HG03095 (cell line): ENCODE results near the gene SHFL.

ENCODE experiments used
- ATAC-seq: cut with Tn5 transposase; IDR thresholded peaks from one replicate; pipeline ENCODE4 v1.9.1; 2021; ENCODE audit warnings: moderate library complexity; ENCODE audit not compliant: unreplicated experiment

The SHFL gene

DNA sequence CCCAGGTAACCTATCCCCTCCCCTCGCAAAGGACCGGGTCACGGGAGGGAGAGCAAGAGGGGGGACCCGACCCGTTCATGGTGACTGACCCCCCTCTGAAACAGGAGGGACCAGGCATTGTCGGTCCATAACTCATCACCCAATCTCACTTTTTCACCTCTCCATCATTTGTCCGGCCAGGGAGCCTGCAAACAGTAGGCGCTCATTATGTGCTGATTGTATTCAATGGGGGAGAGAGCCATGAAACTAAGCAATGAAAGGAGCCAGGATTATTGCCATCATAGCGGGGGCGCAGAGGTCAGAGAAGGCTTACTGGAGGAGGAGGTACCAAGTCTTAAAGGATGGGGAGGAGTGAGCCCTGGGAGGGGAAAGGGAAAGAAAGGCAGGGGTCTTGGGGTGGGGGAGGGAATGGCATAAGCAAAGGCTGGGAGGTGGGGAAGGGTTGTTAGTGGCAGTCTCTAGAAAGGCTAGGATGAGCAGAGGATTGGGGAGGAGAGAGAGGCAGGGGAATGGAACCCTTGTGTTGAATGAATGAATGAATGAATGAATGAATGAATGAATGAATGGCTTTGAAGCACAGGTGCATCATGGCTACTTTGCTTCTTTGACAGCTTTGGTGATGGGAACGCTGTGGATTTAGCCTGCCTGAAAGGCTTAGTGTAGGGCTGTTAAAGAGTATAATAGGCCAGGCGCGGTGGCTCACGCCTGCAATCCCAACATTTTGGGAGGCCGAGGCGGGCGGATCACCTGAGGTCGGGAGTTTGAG, 1.4 kb downstream of the SHFL start:
- ATAC-seq, result no peak

DNA sequence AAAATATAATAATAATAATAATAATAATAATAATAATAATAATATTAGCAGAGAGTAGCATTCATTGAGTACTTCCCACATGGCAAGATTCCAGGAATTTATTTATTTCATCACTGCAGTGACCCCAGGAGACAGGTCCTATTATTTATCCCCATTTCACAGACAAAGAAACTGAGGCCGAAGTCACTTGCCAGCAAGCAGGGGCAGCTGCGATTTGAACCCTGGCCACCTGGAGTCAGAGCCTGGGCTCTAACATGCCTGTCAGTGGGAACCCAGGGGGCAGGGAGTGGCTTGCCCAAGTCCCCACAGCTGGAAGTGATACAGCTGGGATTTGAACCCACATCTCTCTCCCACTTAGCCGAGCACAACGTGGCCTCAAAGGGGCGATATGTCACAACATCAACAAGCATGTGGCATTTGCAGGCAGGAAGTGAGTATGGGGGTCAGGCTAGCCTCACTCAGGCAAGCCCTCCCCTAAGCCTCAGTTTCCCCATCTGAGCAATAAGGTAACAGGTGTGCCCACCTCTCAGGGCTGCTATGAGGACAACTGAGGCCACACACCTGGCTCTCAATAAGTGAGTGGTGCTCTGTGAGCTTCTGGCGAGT, 2.9 kb downstream of the SHFL start:
- no peak for ATAC-seq

DNA sequence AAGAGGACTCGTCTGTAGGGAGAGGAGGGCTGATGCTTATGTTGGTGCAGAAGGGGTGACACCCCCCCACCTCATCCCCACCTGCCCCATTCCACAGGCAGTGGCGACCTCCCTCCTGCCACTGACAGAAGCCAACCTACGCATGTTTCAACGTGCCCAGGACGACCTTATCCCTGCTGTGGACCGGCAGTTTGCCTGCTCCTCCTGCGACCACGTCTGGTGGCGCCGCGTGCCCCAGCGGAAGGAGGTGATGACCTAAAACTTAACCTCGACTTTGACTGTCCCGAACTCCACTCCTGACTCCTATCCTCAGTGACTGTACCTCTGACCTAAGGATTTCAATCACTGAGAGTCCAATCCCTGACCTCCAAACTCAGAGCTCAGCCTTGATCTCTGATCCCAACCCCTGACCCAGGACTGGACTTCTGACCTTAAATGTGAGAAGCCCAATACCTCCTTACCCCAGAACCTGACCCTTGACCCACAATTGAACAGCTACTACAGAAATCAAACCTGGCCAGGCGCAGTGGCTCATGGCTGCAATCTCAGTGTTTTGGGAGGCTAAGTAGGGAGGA, 3.8 kb downstream of the SHFL start:
- ATAC-seq, result no peak

DNA sequence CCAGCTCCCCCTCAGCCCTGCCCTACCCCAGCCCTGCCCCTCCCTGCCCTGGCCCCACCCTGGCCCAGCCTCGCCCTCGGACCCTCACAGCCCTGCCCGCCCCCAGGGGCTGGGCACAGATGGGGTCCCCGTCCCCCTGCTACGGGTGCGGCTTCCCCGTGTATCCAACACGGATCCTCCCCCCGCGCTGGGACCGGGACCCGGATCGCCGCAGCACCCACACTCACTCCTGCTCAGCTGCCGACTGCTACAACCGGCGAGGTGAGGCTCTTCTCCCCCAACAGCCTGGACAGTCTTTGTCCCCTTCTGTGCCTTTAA, 5.2 kb downstream of the SHFL start:
- ATAC-seq, result no peak

DNA sequence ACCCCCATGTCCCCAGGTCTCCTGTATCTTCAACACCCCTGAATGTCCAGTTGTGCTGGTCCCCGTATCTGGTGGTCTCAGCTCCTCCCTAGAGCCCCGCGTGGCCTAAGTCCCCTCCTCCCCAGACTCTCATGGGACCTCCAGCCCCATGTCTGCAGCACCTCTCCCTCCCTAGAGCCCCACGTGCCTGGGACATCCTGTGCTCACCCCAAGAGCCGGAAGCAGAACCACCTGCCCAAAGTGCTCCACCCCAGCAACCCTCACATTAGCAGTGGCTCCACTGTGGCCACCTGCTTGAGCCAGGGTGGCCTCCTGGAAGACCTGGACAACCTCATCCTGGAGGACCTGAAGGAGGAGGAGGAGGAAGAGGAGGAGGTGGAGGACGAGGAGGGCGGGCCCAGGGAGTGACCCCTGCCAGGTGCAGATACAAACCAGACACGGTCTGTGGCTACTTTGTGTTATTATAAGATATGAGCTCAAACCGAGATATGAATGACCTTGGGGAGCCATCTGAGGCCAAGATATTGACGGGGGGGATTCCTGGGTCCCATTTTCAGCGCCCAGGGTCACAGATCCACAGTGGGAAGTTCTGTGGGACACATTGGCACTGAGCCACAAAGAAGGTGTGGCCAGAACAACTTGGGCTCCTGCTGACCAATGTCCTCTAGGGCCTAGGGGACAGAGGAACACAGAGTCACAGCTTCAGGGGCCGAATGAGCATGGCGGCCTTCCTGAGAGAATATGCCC, 6.0 kb downstream of the SHFL start:
- no peak for ATAC-seq

DNA sequence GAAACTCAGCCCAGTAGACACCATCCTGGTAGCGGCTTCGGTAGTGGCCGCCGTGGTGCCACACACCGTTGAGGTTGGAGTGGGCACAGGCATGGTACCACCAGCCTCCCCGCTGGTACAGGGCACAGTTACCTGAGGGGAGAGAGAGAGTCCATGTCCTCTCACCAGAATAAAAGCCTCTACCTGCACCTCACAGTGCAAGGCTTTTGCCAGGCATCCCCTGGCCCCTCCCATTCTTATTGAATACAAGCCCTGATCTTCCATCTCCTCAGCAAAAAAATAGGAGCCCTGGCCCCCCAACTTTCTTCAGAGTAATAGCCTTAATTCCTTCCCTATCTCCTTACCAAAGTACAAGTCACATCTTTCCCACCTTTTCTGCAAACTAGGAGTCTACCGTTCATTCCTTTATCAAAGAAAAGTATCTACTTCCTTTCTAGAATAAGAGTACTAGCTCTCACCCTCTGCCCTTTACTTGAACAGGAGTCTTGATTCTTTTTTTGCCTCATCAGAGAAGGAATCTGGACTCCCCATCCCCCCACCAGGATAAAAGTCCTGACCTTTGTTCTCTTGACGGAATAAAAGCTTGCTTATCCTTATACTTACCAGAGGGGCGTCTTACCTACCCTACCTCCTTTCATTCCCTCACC, 6.7 kb downstream of the SHFL start:
- ATAC-seq, result no peak

DNA sequence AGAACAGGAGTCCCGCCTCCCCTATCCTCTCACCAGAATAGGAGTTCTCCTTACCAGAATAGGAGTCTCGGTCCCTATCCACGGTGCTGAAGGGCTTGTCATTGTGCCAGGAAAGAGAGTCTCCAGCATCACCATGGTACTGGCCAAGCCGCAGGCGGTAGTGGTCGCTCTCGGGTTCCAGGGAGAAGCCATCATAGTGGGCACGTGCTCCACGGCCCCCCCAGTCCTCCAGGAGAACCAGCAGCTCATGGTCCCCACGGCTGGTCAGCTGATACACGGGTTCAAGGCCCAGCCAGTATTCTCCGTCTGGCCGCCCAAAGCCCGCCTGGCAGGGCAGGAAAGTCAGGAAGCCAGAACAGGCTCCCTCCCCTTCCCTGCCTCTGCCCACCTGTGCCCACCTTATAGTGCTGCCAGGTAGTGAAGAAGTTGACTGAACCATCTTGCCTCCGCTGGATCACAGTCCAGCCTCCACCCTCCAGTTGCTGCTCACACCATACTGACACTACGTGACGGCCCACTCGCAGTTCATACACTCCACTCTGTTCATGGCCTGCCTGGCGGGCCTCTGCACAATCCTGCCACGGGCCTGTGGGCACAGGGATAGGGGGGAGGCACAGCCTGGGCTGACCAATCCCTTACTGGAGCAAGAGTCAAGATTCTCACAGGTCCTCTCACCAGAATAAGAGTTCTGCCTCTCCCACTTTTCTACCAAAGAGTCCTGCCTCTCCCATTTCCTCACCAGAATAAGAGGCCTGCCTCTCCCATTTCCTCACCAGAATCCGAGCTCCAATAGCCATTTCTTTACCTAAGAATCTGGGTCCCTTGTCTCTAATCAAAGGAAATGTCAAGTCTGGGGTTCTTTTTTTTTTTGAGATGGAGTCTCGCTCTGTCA, 7.4 kb downstream of the SHFL start:
- ATAC-seq, result no peak

DNA sequence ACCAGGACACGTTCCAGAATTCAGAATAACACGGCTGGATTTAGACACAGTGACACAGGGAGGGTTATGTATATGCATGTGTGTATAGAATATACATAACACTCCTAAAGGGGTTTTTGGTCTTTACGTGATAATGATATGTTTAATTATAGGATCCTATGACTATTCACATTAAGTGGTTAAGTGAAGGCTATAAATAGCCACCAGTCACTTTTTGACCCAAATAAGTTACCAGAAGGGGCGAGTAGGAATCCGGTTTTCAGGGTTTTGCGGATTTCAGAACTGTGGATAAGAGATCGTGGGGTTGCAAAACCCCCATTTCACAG, 9.5 kb downstream of the SHFL start:
- no peak for ATAC-seq

DNA sequence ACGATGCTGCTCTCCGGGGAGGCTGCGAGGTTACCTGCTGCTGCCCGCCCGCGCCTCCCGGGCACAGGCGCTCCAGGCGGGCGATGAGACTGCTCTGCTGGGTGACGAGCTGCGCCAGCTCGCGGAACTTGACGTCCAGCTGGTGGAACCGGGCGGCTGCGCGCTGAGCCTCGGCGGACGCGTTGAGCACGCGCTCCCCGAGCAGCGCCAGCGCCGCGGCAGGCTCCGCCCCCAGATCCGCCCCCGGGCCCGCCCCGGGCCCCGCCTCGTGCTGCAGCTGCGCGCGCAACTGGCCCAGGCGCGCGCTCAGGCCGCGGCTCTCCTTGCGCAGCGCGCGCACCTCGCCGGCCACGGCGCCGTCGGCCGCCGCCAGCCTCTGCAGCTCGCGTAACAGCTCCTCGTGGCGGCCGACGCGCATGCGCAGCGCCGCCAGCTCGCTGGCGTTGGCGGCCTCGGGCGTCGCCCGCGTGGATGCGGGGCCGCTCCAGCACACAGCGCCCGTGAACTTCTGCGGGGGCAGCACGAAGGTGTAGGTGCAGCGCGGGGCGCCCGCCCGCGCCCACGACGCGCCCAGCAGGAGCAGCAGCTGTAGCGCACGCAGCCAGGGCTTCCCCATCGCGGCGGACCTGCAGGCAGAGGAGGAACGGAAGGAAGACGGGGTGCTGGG, 10.0 kb downstream of the SHFL start:
- peak; percentile 47 for ATAC-seq

DNA sequence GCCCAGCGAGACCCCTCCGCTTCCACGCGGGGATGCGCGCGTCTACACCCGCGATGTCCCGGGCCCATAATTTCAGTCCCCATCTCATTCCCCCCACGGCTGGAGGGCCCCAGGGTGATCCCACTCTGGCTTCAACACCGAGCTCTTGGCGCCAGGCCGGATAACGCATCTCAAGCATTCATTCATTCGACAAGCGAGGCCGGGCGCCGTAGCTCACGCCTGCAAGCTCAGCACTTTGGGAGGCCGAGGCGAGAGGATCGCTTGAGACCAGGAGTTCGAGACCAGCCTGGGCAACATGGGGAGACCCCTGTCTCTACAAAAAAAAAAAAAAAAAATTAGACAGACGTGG, 10.5 kb downstream of the SHFL start:
- ATAC-seq, result no peak

DNA sequence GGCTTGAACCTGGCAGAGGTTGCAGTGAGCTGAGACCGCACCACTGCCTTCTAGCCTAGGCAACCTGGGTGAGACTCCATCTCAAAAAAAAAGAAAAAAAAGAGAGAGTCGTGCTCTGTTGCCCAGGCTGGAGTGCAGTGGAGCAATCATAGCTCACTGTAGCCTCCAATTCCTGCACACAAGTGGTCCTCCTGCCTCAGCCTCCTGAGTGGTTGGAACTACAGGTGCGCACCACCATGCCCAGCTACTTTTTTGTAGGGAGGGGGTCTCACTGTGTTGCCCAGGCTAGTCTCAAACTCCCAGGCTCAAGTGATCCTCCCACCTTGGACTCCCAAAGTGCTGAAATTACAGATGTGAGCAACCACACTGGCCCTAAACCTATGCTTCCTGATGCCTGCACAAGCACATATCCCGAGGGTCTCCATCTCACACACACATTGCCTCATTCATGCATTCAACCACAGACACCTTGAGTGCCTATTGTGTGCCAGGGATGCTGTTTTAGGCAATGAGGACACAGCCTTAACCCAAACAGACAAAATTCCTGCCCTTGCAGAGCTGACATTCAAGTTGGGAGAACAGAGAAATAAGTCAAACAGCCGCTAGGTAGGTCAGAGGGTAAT, 14.2 kb downstream of the SHFL start:
- no peak for ATAC-seq

DNA sequence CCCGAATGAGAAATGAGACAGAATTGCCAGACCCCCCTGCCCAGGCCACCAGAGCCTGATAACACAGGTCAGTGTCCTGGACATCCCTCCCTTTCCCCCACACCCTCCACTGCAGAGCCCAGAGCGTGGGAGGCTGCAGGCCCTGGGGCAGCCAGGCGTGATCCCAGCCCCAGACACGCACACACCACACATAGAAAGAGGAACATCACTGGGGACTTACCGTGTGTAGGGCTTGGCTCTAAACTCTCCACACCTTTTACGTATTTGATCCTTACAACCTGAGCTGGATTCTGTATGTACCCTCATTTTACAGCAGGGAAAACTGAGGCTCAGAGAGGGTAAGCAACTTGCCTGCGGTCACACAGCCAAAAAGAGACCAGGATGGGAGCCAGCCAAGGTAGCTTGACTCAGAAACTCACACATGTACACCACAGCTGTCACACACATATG, 16.7 kb downstream of the SHFL start:
- ATAC-seq, result peak; percentile 28

DNA sequence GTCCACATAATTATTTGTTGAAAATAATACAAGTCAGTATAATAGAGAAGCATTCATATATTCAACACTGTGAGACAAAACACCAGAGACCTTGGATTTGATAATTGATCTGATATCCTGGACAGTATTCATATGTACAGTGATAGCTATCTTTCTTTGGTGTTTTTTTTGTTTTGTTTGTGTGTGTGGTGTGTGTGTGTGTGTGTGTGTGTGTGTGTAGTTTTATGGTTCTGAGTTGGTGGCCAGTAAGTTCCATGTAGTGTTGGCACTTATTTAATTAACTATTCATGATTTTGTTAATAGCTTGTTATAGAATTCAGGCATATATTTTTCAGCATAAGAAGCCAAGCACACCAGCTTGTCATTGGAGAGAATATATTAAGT, 18.0 kb downstream of the SHFL start:
- no peak for ATAC-seq

DNA sequence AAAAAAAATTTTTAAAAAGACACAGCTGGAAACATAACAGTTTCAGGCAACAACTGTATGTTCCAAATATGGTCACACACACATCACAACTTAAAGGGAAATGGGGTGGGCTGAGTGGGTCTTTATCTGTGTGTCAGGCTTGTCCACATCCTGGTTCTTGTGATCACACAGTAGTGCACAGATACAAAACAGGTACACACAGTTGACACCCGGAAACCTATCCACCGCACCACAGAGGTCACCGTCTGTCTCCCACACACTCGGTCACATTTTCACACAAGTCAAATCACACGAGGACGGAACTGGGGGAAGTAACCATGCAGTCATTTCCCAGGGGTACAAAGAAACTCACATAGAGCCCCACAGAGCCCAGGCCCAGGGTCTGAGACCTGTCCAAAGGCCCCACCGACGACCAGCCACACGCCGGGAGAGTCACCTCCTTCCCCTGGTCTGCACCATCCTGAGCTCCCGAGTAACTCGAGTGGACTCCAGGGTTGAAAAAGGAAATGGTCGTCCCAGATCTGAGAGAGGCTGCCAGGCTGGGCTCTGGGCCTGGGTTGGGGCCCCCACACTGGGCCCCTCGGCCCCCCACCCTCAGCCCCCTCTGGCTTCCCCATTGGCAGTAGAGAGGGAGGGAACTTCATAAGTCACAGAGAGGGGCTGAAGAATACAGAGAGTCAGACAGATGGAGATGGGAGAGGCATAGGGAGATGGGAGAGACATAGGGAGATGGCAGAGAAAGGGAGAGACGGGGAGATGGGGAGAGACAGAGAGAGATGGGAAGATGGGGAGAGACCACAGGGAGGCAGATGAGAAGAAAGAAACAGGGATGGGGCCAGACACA, 18.8 kb downstream of the SHFL start:
- ATAC-seq, result peak; percentile 36

DNA sequence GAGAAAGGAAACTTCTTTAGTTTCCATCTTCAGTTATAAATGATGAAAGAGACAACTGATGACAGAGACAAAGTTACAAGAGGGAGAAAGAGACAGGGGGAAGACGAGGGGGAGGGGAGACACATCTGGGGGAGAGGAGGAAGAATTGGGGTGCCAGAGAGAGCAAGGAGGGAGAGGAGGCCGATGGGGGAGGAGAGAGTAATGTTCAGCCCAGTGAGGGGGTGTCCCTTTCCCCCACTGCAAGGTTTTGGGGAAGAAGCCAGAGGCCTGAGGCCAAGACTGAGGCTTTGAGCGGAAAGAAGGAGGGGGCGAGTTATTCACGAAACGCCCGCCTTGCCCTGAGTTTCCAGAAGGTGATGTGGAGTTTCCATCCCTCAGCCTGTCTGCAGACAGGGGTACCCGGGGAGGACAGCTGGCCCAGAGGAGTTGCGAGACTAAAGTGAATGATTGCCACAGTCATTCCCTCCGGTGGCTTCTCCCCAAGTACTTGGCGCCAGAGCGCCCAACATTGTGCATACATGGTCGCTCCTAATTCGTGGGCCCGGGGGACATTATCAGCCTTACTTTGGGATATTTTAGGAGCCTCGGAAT, 19.5 kb downstream of the SHFL start:
- ATAC-seq, result no peak

DNA sequence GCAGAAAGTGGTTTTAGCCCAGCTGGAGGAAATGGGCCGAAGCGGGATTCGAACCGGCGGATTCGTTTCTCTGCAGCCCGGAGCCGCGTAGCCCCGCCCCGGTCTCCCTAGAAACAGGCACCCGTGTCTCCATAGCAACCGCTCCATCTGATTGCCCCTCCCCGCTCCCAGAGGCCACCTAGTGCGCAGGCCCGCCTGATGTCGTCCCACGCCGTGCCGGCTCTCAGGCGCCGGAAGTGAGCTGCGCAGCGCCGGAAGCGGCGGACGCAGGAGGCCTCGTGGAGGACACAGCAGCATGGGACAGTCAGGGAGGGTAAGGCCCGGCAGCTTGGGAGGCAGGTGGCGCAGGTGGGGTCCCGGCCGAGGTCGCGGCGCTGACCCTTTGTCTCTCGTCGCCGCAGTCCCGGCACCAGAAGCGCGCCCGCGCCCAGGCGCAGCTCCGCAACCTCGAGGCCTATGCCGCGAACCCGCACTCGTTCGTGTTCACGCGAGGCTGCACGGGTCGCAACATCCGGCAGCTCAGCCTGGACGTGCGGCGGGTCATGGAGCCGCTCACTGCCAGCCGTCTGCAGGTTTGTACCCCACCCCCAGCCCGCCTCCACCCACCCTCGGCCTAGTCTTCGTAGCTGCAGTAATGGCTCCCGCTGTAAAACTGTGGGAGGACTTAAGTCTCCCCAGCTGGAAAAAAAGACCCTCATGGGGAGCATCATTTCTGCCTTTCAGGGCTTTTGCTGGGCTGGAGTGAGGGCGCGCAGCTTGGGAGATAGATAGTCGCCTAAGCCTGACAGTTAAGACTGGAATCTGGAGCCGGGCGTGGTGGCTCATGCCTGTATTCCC, 20.2 kb downstream of the SHFL start, which contains the start of gene PPAN:
TSS of gene PPAN (plus strand) at position 263 of the 837 bp plus-strand sequence. CDS start at position 296, 33 bp downstream.
- peak; percentile 39 for ATAC-seq

DNA sequence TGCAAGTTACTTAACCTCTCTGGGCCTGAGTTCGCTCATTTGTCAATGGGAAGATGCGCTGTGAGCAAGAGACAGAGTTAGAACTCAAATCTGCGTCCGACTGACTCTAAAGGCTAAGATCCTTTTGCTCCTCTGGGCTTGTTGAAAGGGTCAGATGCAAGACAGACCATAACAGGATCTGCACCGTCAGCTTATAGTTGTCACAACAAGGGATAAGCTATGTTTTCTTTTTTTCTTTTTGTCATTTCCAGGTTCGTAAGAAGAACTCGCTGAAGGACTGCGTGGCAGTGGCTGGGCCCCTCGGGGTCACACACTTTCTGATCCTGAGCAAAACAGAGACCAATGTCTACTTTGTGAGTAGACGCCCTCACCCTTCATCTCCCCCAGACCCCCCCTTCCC, 21.1 kb downstream of the SHFL start:
- ATAC-seq, result no peak
